Fibroblast of mammary gland (primary cell): ENCODE data around the gene TRPM1.

Source experiments
- DNase-seq: peaks from one replicate; pipeline ENCODE4 v3.0.0-alpha.2; 2010; ENCODE audit warnings: low read depth
- H3K4me3 ChIP-seq: 2 replicates; pipeline ENCODE4 v1.5.1; 2011; ENCODE audit warnings: low read depth, mild to moderate bottlenecking, low read length, moderate library complexity; ENCODE audit not compliant: control insufficient read depth
- TF ChIP-seq, protein P1 (sequence below): conservative IDR thresholded peaks from 2 replicates; pipeline ENCODE4 v1.5.1; 2011; ENCODE audit warnings: low read depth, low read length, inconsistent platforms; ENCODE audit not compliant: control insufficient read depth, insufficient read depth

TRPM1 gene

DNA sequence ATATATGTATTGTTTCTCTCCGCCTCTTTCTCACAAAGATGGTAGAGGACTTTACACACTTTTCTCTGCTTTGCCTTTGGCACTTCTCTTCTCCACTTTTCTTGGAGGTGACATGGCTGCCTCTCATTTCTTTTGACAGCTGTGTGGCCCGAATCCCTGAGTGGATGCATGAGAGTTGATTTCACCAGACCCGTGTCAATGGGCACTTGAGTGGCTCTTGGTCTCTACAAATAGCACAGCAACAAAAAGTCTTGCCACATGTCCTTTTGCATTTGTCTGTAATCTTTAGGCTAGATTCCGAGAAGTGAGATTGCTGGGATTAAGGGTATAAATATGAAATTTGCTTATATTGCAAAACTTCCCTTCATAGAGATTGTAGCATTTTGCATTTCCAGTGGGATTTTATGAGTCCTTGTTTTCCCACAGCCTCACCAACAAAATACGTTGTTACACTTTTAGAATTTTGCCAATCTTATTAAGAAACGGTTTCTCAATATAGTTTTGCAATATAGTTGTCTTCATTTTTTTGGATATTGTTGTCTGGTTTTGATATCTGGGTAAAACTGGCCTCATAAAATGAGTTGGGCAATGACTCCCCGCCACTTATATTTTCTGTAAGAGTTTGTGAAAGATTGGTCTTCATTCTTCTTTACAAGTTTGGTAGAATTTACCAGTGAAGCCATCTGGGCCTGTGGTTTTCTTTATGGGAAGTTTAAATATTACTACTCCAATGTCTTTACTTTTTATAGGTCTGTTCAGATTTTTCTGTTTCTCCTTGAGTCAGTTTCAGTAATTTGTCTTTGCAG is 5.2 kb upstream of the TRPM1 start:
- TF ChIP-seq, protein P1, sequence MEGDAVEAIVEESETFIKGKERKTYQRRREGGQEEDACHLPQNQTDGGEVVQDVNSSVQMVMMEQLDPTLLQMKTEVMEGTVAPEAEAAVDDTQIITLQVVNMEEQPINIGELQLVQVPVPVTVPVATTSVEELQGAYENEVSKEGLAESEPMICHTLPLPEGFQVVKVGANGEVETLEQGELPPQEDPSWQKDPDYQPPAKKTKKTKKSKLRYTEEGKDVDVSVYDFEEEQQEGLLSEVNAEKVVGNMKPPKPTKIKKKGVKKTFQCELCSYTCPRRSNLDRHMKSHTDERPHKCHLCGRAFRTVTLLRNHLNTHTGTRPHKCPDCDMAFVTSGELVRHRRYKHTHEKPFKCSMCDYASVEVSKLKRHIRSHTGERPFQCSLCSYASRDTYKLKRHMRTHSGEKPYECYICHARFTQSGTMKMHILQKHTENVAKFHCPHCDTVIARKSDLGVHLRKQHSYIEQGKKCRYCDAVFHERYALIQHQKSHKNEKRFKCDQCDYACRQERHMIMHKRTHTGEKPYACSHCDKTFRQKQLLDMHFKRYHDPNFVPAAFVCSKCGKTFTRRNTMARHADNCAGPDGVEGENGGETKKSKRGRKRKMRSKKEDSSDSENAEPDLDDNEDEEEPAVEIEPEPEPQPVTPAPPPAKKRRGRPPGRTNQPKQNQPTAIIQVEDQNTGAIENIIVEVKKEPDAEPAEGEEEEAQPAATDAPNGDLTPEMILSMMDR: no peak
- DNase-seq: no peak
- no peak overlapping the region for H3K4me3 ChIP-seq

DNA sequence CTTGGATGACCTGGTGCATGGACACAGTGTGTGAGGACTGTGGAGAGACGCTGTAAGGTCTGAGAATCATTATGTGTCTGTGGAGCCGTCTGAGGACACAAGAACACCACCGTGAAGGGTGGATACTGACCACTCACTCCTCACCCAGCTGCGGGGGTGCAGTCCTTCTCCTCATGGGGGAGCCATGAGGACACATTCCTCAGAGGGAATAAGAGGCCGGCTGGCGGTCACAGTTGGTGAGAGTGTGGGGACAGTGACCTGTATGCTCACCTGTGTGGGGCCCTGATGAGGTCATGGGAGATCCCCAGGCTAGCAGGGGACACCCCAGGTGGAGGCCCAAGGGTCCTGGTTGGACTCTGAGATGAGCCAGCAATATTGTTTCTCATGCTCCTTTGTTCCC is 2.5 kb upstream of the TRPM1 start:
- TF ChIP-seq, protein P1: no peak
- no peak for DNase-seq
- H3K4me3 ChIP-seq: no peak overlapping the region

DNA sequence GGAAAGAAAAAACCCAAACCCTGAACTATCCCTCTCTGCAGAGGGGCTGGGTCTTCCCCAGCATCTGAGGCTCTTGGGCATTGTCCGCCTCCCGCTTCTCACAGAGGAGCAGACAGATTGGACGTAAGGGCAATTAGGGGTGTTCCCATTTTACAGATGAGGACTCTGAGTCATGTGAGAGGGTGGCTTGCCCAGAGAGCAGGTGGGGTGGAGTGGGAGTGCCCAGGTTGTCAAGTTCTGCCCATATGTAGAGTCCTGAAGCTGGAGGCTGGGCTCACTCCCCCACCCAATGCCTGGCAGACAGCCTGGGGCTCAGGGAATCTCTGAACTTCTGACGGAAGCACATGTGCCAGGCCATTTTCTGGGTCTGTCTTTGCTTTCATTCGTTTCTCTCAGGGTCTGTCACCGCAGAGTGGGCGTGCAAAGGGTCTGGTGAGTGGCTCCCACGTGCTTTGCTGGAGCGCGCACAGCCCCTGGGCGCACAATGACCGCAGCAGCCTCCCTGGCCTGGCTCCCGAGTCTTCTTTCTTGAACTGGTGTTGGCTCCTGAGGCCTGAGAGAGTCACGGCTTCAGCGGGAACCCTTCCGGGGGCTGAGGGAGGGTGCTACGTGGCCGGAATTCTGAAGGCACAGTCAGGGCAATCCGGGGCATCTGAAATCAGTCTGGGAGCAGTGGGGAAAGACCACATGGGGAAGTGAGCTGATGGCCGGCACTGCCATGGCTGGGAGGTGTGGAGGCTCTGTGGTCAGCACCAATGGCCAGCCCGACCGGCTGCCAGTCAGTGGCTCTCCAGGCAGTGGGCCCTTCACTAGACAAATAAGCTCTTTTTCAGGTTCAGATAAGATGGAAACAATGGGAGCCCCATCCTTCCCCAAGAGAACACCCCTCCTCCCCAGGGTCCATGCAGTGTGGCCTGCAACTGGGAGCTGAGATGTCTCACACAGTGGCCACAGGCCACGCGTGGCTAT is 1.1 kb upstream of the TRPM1 start:
- DNase-seq: no peak
- TF ChIP-seq, protein P1: no peak
- H3K4me3 ChIP-seq: no peak overlapping the region

DNA sequence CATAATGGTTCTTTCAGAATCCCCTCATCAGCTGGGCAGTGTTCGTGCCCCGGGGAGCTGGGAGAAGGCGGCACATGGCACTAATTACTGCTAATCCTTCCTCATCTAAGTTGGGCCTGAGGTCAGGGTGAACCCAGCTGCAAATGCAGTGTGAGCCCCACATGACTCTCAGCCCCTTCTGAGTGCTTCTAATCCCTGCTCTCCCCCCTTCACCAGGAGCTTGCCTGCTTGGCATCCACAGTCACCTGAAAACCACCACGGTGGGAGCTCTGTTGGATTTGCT is 455 bp upstream of the TRPM1 start:
- TF ChIP-seq, protein P1: no peak
- no peak overlapping the region for H3K4me3 ChIP-seq
- no peak for DNase-seq

DNA sequence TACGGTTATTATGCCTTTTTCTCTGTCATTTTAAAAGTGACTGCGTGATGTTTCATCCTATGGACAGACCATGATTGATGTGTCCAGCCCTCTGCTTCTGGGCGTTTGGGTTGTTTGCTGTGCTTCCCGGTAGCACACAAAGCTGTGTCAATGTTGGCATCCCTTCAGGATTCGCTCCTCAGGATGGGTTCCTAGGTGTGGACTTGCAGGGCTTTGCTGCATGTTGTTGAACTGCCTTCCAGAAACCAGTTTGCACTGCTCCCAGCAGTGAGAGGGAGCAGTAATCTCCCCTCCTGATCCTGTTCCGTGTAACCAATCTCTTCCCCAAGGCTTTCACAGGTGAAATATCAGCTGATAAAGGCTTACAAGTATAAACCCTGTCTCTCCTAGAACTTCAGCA is 787 bp downstream of the TRPM1 start:
- TF ChIP-seq, protein P1: no peak
- no peak overlapping the region for H3K4me3 ChIP-seq
- no peak for DNase-seq

DNA sequence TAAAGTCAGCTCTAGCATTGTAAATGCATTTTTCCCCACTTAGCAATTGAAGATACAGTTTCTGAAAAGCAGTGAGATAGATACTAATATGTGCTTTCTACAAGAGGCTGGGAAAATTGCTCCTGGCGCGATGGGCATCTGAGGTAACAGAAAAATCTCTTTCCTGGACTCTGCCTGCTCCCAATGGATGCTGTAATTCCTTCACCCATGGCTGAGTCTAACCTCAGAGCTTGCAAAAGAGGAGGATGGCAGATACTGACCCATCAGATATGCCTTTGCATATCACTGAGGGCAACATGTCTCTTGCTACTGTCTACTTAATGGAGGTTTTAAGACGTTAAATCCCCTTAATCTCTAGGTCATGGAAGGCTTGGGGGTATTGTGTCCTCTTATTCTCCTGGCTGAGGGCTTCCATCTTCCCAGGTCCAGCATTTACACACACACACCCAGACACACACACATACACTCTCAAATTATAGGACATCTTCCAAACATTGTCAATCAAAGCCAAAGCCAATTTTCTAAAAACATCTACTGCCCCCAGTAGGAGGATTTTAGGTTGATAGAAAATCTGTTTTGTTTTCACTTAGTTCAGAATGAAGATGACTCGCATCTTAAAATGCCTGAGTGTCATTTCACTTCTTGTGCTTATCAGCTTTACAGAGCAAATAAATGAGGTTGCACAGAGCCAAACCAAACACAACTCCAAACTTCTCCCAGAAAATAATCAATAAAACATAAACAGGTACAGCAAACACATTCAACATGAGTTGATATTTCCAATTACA is 2.4 kb downstream of the TRPM1 start:
- no peak for DNase-seq
- H3K4me3 ChIP-seq: no peak overlapping the region
- TF ChIP-seq, protein P1: no peak
